ENCODE data around the gene DBN1. TPM values are rescaled to one million over a fixed set of nuclear protein-coding genes. Genes with fewer than 3 reads are reported as not detected.
A peak's percentile ranks its signal among the peaks of the same experiment; 100 is the strongest.

The DBN1 gene
- total RNA-seq, 1 donor from 2014 or later: 41.1 TPM

- DNase-seq: no peak
Observed at GRCh38 chr5:177472460-177473442, 683 bp downstream of the DBN1 start.

DNA sequence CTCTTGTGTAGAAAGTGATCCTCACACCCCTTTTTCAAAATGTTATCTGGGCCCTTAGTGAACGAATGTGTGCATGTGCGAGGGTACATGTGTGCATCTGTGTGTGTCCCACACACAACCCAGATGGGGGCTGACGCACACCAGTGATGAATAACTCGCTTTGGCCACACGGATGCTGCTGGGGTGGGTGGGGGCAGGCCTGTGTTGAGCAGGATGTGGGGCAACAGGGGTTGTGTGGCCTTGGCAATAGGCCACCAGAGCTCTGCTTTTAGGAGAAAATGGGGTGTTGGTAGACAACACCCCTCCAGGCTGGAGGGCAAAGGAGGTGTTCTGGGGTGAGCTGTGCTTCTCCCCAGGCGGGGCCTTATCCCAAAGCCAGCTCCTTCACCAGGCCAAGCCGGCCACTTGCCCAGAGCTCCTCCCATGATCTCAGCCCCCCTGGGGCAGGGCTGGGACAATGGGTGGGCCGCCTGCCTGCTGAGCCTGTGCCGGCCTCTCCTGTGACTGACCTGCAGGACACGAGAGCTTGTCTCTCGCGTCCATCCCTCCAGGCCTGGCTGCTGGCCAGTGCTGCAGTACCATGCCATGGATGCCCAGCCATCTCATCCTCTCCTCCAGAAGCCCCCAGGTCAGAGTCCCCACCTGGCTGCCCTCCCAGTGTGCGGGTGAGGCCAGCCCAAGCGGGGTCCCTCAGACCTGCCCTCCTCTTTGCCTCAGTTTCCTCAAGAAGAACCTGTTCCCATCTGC is 1.7 kb downstream of the DBN1 start:
- DNase-seq: no peak

- no peak for DNase-seq
Observed at GRCh38 chr5:177470759-177471536, 2.5 kb downstream of the DBN1 start.

DNA sequence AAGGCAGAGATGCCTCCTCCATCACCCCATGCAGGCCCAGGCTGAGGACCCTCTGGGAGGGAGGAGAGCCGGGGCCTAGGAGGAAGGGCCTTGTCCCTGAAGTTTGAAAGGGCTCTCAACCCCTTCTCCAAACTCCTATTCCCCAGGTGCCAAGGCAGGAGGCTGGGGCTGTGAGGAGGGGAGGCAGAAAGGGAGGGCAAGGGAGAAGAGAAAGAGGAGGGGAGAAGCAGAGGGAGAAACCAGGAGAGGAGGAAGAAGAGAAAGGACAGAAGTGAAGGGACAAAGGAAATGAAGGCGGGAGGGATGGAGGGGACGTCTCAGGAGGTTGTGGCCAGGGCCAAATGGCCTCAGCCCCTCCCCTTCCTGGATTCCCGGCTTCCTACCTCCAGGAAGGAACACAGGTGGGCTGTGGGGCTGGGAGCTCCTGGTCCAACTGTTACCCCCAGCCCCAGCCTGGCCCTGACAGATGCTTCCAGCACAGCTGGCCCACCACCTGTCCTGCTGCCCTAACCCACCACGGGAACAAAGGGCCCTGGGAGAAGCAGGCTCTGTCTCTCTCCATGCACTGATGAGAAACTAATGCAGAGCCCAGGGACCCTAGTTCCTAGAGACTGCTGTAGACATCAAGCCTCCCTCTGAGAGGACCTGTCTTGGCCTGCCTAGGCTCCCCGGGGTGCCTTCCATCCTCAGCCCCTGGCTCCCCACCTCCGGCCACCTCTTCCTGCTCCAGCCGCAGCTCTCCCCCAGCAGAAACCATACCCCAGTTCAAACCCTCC is 3.5 kb downstream of the DBN1 start:
- DNase-seq: no peak

GRCh38 chr5:177468685-177469628 is 4.5 kb downstream of the DBN1 start:
- DNase-seq: peak; percentile 37

DNA sequence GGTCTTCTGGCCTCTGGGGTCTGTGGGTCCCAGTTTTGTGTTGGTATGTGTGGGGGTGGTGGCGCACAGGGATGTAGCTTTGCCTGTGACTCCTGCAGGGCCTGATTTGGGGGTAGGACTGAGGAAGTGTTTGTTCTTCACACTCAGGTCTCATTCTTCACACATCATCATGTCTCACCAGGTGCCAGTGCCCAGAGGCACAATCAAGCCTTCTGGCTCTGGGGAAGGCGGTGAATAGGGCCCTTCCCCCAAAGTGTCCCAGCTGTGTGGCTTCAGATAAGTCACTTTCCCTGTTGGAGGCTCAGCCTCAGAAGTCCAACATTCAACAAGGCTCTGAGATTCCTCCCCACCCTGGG is 5.1 kb downstream of the DBN1 start:
- DNase-seq: no peak

DNA sequence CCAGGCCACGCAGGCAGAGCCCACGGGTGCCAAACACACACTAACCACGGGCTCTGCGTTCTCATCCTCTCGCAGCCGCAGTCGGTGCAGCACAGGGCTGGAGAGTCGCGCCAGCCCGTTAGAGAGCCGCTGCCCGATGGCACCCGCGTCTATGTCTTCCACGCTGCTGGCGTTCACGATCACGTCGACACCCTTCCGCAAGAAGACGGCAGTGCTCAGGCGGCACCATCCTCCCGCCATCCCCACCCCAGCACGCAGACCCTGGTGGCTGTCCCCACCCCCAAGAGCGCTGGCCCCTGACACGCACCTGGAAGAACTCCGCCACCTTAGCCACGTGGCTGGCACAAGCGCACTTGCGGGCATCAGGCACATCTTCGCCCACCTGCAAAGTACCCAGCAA is 6.0 kb downstream of the DBN1 start:
- DNase-seq: no peak

DNA sequence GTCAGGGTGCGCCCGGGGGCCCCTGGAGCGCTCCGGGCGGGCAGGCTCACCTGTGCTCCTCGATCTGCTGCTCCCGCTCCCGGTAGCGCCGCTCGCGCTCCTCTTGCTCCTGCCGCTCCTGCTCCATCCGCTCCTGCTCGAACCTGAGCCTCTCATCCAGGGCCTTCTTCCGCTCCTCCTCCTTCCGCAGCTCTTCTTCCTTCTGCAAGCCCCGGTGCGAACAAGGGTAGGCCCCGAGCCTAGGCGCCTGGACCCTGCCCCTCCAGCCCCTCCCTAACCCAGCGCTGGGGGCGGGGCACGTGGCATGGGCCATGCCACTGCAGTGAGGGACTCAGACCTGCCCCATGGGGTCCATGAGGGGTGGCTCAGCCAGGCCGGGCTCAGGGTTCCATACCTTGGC is 6.6 kb downstream of the DBN1 start:
- DNase-seq: no peak

GRCh38 chr5:177465044-177465443 is 8.4 kb downstream of the DBN1 start:
- no peak for DNase-seq

- DNase-seq: no peak
Observed at GRCh38 chr5:177462021-177462670, 11.3 kb downstream of the DBN1 start.

DNA sequence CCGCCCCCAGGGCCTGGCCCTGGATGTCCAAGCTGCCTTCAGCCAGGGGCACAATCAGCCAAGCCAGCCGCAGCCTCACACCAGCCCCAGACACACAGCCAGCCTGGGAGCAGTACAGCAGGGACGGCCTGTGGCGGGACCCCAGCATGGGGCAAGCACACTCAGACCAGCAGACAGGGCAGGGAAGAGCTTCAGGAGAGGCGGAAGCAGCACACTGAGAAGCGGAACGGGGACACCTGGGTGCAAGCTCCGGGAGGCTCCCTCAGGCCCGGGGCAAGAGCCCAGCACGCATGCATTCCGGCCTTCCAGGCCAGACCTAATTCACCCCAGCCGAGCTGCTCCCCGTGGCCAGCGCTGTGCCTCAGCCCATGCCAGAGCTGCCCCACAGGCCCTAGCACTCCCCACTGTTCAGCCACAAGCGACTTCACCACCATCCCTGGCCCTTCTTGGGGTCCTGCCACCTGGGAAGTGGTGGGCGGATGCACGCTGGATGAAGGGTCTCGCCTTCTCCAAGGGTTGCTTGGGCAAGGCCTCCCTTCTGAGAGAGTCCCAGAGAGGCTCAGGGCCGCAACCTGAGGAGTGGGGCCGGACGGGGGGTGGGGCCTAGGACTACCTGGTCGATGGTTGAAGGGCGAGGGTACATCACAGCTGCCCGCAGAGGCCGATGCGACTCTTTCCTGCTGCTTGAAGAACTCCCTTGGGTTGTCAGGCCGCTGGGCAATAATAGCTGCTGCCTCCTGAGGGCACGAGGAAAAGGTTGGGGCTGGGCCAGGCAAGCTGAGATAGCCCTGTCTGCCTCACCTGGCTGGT is 13.4 kb downstream of the DBN1 start:
- no peak for DNase-seq

GRCh38 chr5:177459357-177459756 is 14.1 kb downstream of the DBN1 start:
- no peak for DNase-seq

- no peak for DNase-seq
Observed at GRCh38 chr5:177458912-177459350, 14.5 kb downstream of the DBN1 start.

DNA sequence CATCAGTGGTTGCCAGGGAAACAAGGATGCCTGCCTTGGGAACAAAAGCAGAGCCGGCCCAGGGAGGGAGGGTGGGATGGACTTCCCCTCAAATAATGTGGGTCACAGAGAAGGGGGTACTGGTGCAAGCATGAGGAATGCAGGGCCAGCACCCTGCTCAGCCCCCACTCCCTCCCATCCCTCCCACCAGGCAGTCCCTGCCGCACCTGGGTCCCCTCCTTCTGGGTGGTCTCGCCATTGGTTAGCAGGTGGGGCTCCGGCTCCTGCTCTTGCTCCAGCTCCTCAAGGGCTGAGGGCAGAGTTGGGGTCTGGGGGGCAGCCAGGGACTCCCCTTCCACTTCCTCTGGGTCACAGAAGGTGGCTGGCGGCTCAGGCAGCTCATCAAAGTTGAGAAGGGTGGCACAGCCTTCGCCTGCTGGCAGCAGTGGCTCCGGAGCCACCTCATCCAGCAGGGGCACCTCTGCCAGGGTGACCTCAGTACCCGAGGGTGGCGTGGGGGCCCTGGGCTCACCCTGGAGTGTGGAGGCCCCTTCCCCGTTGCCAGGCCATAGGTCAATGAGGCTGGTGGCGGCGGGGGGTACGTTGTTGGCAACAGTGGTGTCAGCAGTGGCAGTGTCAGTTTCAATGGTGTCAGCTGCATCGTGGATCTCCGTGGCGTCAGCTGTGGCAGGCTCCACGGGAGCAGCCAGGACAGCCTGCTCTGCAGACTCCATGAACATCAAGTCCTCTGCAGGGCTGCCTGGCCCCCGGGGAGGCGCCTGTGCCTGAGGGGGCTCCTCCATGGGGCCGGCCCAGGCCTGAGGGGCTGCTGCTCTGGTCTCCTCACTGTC is 15.4 kb downstream of the DBN1 start:
- no peak for DNase-seq

DNA sequence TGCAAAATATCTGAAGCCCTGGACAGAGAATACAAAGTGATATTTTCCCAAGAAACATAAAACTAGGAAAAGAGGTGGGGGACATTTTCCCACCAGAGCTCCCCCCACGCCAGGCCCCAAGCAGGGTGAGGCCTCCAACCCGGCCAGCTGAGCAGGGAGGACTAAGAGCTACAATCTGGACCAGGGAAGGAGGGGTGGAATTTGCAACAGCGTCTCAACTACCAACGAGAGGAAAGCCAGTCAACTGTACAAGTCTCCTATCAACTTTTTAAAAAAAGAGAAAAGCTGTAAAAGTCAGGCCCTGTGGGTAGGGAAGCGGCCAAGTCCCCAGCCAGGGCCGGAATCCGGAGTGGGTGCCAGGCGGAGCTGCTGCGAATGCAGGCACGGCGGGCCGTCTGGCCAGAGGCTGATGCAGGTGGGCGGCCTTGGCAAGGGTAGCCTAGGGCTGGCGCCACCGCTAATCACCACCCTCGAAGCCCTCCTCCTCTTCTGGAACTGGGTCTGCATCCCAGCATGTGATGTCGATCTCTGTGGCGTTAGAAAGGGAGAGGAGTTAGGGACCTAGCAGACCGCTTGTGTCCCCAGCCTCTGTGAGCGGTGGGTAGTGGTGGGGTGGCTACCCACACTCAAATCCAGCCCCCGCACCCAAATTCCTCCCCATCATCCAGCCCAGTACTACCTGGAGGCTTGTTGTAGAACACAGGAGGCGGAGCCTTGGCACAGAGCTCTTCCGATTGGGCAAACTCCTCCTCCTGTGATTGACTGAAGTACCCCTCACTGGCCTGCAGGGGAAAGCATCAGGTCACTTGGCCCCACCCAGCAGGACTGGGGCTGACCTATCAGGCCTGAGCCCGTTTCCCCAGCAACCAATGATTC is 16.2 kb downstream of the DBN1 start:
- DNase-seq: peak; percentile 81

GRCh38 chr5:177456591-177456964 is 16.9 kb downstream of the DBN1 start:
- no peak for DNase-seq
